ENCODE measurements around the gene LCORL. TPM values are rescaled to one million over a fixed set of nuclear protein-coding genes. Genes with fewer than 3 reads are reported as not detected.

Gene LCORL
- total RNA-seq, 1 experiment from 2014 or later = 15.5 TPM

DNA sequence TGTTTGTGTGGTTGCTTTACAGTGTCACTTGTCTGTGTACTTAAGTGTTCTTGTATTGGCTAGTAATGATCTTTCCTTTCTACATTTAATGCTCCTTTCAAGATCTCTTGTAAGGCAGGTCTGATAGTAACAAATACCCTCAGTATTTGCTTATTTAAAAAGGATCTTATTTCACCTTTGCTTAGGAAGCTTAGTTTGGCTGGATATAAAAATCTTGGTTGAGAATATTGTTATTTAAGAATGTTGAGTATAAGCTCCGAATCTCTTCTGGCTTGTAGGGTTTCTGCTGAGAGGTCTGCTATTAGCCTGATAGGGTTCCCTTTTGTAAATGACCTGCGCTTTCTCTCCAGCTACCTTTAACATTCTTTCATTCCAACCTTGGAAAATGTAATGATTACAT, 35.7 kb downstream of the LCORL start:
- no peak overlapping the region for H4K91ac ChIP-seq (ENCODE audit: insufficient read length, low read depth, low read length)
- peaks cover 27 to 71% (median 37%) of the 10 kb centered on the region in 3 experiments for H3K36me3 Mint-ChIP-seq (ENCODE audit: insufficient read depth in 1 of 3, low read depth in 3 of 3)

More for the DNA sequence above, 35.7 kb downstream of the LCORL start:
- H3K4me1 Mint-ChIP-seq = no peaks in the 10 kb centered on the region
- H2BK5ac ChIP-seq (ENCODE audit: insufficient read length, low read length) = no peak overlapping the region
- no peak overlapping the region for H4K8ac ChIP-seq (replicated peaks; ENCODE audit: insufficient read length, low read depth, low read length)
- no peaks in the 10 kb centered on the region for H3K79me2 ChIP-seq (ENCODE audit: insufficient read depth, low read length)
- no peaks in the 10 kb centered on the region for H3K23me2 ChIP-seq (ENCODE audit: insufficient read length, low read depth, low read length, poor library complexity, severe bottlenecking)
- no peak overlapping the region for H3K18ac ChIP-seq (ENCODE audit: insufficient read length, low read depth, low read length)
- no peak overlapping the region for H2BK120ac ChIP-seq (ENCODE audit: low read depth, low read length, poor library complexity, severe bottlenecking)
- no peaks in the 10 kb centered on the region for H4K20me1 ChIP-seq (ENCODE audit: control insufficient read depth, insufficient read depth, insufficient read length)
- no peak overlapping the region for H3K23ac ChIP-seq (ENCODE audit: insufficient read length, low read depth, low read length)
- no peak for DNase-seq
- no peaks in the 10 kb centered on the region for H3K9me3 ChIP-seq (ENCODE audit: control insufficient read depth, low read depth, low read length)
- TF ChIP-seq, protein P1, sequence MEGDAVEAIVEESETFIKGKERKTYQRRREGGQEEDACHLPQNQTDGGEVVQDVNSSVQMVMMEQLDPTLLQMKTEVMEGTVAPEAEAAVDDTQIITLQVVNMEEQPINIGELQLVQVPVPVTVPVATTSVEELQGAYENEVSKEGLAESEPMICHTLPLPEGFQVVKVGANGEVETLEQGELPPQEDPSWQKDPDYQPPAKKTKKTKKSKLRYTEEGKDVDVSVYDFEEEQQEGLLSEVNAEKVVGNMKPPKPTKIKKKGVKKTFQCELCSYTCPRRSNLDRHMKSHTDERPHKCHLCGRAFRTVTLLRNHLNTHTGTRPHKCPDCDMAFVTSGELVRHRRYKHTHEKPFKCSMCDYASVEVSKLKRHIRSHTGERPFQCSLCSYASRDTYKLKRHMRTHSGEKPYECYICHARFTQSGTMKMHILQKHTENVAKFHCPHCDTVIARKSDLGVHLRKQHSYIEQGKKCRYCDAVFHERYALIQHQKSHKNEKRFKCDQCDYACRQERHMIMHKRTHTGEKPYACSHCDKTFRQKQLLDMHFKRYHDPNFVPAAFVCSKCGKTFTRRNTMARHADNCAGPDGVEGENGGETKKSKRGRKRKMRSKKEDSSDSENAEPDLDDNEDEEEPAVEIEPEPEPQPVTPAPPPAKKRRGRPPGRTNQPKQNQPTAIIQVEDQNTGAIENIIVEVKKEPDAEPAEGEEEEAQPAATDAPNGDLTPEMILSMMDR (conservative IDR thresholded peaks at IDR 0.05) = no peak
- no peak overlapping the region for H4K5ac ChIP-seq (ENCODE audit: insufficient read length, low read depth, low read length)
- H3K4ac ChIP-seq (ENCODE audit: low read depth, low read length) = no peak overlapping the region
- H2AK5ac ChIP-seq (ENCODE audit: insufficient read length, low read length) = no peak overlapping the region
- no peak overlapping the region for H3T11ph ChIP-seq (ENCODE audit: low read length)
- no peak overlapping the region for H3K27ac Mint-ChIP-seq
- H3K27me3 ChIP-seq (ENCODE audit: insufficient read depth, low read length) = no peaks in the 10 kb centered on the region
- no peak overlapping the region for H2BK12ac ChIP-seq (ENCODE audit: insufficient read length, low read depth, low read length)
- H3K9me3 Mint-ChIP-seq = peaks cover 55 to 64% of the 10 kb centered on the region in 2 experiments
- H3K27me3 Mint-ChIP-seq (ENCODE audit: low read depth) = no peaks in the 10 kb centered on the region
- no peak overlapping the region for H3K56ac ChIP-seq (ENCODE audit: insufficient read length, low read depth, low read length)
- no peak overlapping the region for H3K4me3 Mint-ChIP-seq
- H3K4me1 ChIP-seq (ENCODE audit: insufficient read depth, low read length) = no peaks in the 10 kb centered on the region
- H3K79me1 ChIP-seq (ENCODE audit: insufficient read depth, low read depth, low read length, poor library complexity, severe bottlenecking) = peaks cover 2% of the 10 kb centered on the region
- WGBS (ENCODE audit: extremely low coverage, insufficient read length, low lambda C conversion rate) = no CpG with 5 or more reads among the region's 2 CpGs
- no peak overlapping the region for H3K4me2 ChIP-seq (ENCODE audit: insufficient read depth, insufficient read length, low read length)
- H2BK20ac ChIP-seq (ENCODE audit: low read depth, low read length, poor library complexity, severe bottlenecking) = no peak overlapping the region
- no peak overlapping the region for H3K14ac ChIP-seq (ENCODE audit: insufficient read depth, low read length)
- H2BK15ac ChIP-seq (ENCODE audit: low read depth, low read length) = no peak overlapping the region
- no peak overlapping the region for H3K9ac ChIP-seq (ENCODE audit: extremely low read depth, insufficient read length, low read length)
- no peak overlapping the region for H3K27ac ChIP-seq (ENCODE audit: insufficient read length, low read depth, low read length)
- no peak overlapping the region for H2AFZ ChIP-seq (ENCODE audit: low read length)

All from H9 (cell line).